ENCODE results near the gene SCFD2. TPM values are rescaled to one million over a fixed set of nuclear protein-coding genes. Genes with fewer than 3 reads are reported as not detected.

Gene SCFD2
- total and polyA plus RNA-seq, 2 of the 8 experiments (the other 6 are each of a cell fraction or from before 2014, with no cell fraction given) = 6.2 to 10.2 TPM

- Histone ChIP-seq H2BK20ac (ENCODE audit: low read length) (no peak overlapping the region), H4K5ac (ENCODE audit: insufficient read length, low read depth, low read length) (no peak overlapping the region), H3K4ac (replicated peaks; ENCODE audit: insufficient read length, low read depth, low read length) (no peak overlapping the region), H2AK5ac (ENCODE audit: low read depth, low read length) (no peak overlapping the region), H2BK15ac (ENCODE audit: low read length) (no peak overlapping the region), H3K79me1 (ENCODE audit: low read depth, low read length) (no peaks in the 10 kb centered on the region), H2BK120ac (replicated peaks; ENCODE audit: low read depth, low read length) (no peak overlapping the region), H3K27ac (ENCODE audit: low read depth, low read length) (no peak overlapping the region), H3K4me2 (ENCODE audit: insufficient read depth in 1 of 2, low read depth in 2 of 2, low read length in 2 of 2) (no peak overlapping the region), H3K36me3 (ENCODE audit: control insufficient read depth in 2 of 4, insufficient read depth in 4 of 4, low read length in 3 of 4) (no peaks in the 10 kb centered on the region), H3K23me2 (ENCODE audit: low read depth, low read length) (no peaks in the 10 kb centered on the region), H4K20me1 (replicated peaks in 1 of 2; ENCODE audit: control insufficient read depth in 1 of 2, insufficient read depth in 2 of 2, low read length in 2 of 2) (no peaks in the 10 kb centered on the region), H2AFZ (ENCODE audit: low read length) (no peak overlapping the region), H3K9me3 (ENCODE audit: insufficient read depth in 2 of 2, low read depth in 1 of 2, low read length in 1 of 2) (peaks cover 0 to 11% of the 10 kb centered on the region in 2 experiments; a peak in 2 of 4 replicates), H4K8ac (ENCODE audit: extremely low read depth, insufficient read depth, low read length) (no peak overlapping the region), H3K23ac (ENCODE audit: insufficient read length) (no peak overlapping the region), H2BK5ac (ENCODE audit: low read depth, low read length) (no peak overlapping the region), H3K27me3 (replicated peaks in 1 of 4; ENCODE audit: control insufficient read depth in 3 of 4, extremely low read depth in 1 of 4, insufficient read depth in 3 of 4, low read length in 3 of 4) (no peaks in the 10 kb centered on the region), H3K79me2 (ENCODE audit: control insufficient read depth in 1 of 2, insufficient read depth in 2 of 2, low read length in 2 of 2) (no peaks in the 10 kb centered on the region), H2BK12ac (ENCODE audit: low read depth, low read length) (no peak overlapping the region), H3K56ac (replicated peaks; ENCODE audit: insufficient read length, low read depth, low read length) (no peak overlapping the region), H3K14ac (ENCODE audit: insufficient read length) (no peak overlapping the region), H3K4me1 (replicated peaks in 1 of 4; ENCODE audit: control insufficient read depth in 3 of 4, insufficient read depth in 4 of 4, low read length in 3 of 4) (no peaks in the 10 kb centered on the region), H3K9ac (replicated peaks in 1 of 4; ENCODE audit: extremely low read depth in 1 of 4, low read depth in 3 of 4, low read length in 3 of 4) (no peak overlapping the region), H3K18ac (ENCODE audit: extremely low read depth, low read length) (no peak overlapping the region), H3K4me3 (ENCODE audit: extremely low read depth in 1 of 4, insufficient read depth in 2 of 4, low read depth in 3 of 4, low read length in 4 of 4) (no peak overlapping the region), H4K91ac (replicated peaks; ENCODE audit: insufficient read length, low read length) (no peak overlapping the region)
- FAIRE-seq = no peak
- ChIA-PET CTCF (ENCODE audit: partially characterized antibody) (interaction anchor here (0.9 kb wide), 1 partner anchor 400 kb away, joined by 3 read pairs; no protein-coding TSS in a partner anchor), POLR2A (ENCODE audit: partially characterized antibody) (no interaction called here)
- DNase-seq (ENCODE audit: low read depth in 1 of 2, low spot score in 2 of 2) = no peak
- WGBS, 2 experiments (ENCODE audit: extremely low coverage in 1 of 2, insufficient coverage in 1 of 2, insufficient read length in 1 of 2, insufficient replicate concordance in 2 of 2, low coverage in 1 of 2, low lambda C conversion rate in 2 of 2, missing lambda C conversion rate in 1 of 2) = 91% methylated on average over 2 of the region's 2 CpGs; no CpG with 5 or more reads in 1 of the 2 experiments
- TF ChIP-seq CBX8 (IDR thresholded peaks at IDR 0.05; ENCODE audit: borderline replicate concordance, low read depth, low read length) = no peak
- no peak for TF ChIP-seq TCF12 (IDR thresholded peaks at IDR 0.05; ENCODE audit: low read depth, low read length)
- no peak for TF ChIP-seq NANOG (IDR thresholded peaks at IDR 0.05; ENCODE audit: insufficient read depth, low read depth, low read length, poor library complexity, severe bottlenecking)
- TF ChIP-seq FOSL1 (IDR thresholded peaks at IDR 0.05; ENCODE audit: insufficient read depth, low read depth, low read length) = no peak
- no peak for TF ChIP-seq HDAC2 (IDR thresholded peaks at IDR 0.05; ENCODE audit: borderline replicate concordance in 1 of 2, low read depth in 2 of 2, low read length in 2 of 2)
- TF ChIP-seq JUN (IDR thresholded peaks at IDR 0.05; ENCODE audit: low read depth, low read length) = no peak
- TF ChIP-seq USF2 (IDR thresholded peaks at IDR 0.05; ENCODE audit: low read length) = no peak
- no peak for TF ChIP-seq TBP (IDR thresholded peaks at IDR 0.05; ENCODE audit: low read depth, low read length)
- TF ChIP-seq RFX5 (IDR thresholded peaks at IDR 0.05; ENCODE audit: borderline replicate concordance, low read depth, low read length) = no peak
- no peak for TF ChIP-seq ATF2 (IDR thresholded peaks at IDR 0.05; ENCODE audit: low read length)
- no peak for TF ChIP-seq SIRT6 (IDR thresholded peaks at IDR 0.05; ENCODE audit: low read length)
These were observed 213.4 kb downstream of the SCFD2 start for GRCh38 chr4:53152467-53152866.

All from H1 (cell line).